Dermis blood vessel endothelial cell (primary cell): ENCODE data around the gene ABCB11. TPM values are rescaled to one million over a fixed set of nuclear protein-coding genes. Genes with fewer than 3 reads are reported as not detected.
A peak's percentile ranks its signal among the peaks of the same experiment; 100 is the strongest.

ENCODE experiments used
- DNase-seq: peaks from one replicate; pipeline ENCODE4 v3.0.0; 2010
- total RNA-seq: library from RNA; depleted of rRNA; stranded (reverse); fragments of >200 nt; gene quantifications from 2 replicates; pipeline ENCODE4 v1.2.3, GENCODE V29; 2014

Gene ABCB11
- total RNA-seq, 1 donor from 2014 or later: under 0.01 TPM

DNA sequence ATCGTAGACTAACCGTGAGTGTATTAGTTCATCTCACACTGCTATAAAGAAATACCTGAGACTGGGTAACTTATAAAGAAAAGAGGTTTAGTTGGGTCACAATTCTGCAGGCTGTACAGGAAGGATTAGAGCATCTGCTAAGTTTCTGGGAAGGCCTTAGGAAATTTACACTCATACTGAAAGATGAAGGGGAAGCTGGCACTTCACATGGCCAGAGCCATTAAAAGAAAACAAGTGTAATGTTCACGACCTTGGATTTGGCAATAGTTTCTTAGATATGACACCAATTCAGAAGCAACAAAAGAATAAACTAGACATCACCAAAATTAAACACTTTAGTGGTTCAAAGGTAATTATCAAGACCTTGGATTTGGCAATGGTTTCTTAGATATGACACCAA lies 23.8 kb downstream of the ABCB11 start:
- no peak for DNase-seq

- no peak for DNase-seq
Observed at GRCh38 chr2:169006665-169007064, 24.5 kb downstream of the ABCB11 start.

DNA sequence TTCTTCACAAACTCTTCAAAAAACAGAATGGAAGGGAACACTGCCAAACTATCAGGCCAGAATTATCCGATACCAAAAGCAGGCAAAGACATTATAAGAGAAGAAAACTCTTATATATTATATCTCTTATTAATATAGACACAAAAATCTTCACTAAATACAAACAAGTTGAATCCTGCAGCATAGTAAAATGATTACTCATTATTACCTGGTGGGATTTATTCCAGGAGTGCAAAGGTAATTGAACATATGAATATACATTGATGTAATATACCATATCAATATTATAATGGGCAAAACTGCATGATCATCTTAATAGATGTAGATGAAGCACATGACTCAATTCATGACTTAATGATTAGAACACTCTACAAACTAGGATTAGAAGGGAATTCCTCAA lies 25.1 kb downstream of the ABCB11 start:
- no peak for DNase-seq

- no peak for DNase-seq
Observed at GRCh38 chr2:169005080-169005598, 26.0 kb downstream of the ABCB11 start.

DNA sequence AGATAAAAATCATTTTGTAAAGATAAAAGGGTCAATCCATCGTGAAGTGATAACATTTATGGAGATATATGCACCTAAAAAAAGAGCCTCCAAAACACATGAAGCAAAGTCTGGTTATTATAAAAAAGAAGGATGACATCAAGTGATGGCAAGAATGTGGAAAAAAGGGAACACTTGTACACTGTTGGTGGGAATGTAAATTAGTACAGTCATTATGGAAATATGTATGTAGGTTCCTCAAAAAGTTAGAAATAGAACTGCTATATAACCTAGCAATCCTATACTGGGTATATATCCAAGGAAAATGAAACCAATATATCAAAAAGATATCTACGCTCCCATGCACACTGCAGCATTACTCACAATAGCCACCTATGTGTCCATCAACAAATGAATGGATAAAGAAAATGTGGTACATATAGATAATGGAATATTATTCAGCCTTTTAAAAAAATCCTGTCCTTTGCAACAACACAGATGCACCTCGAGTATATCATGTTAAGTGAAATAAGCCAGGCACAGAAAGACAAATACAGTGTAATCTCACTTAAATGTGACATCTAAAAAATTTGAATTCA lies 28.9 kb downstream of the ABCB11 start:
- no peak for DNase-seq

- peak; percentile 65 for DNase-seq
Observed at GRCh38 chr2:169001116-169001815, 29.9 kb downstream of the ABCB11 start.

DNA sequence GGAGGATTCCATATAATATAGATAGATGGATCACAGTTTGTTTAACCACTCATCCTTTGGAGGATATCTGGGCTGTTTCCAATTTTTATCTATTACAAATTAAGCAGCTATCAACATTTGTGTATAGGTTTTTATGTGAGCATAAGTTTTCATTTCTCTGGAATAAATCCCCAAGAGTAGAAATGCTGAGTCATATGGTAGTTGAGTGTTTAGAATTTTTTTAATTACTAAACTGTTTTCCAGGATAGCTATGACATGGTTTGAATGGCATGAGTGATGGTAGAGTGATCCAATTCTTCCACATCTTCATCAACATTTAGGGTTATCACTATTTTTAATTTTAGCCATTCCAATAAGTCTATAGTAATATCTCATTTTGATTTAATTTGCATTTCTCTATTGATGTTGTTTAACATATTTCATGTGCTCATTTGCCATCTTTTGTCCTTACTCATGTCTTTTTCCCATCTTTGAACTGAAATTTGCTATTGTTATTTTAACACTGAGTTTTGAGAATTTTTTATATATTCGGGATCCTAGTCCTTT lies 31.4 kb downstream of the ABCB11 start:
- DNase-seq: no peak

DNA sequence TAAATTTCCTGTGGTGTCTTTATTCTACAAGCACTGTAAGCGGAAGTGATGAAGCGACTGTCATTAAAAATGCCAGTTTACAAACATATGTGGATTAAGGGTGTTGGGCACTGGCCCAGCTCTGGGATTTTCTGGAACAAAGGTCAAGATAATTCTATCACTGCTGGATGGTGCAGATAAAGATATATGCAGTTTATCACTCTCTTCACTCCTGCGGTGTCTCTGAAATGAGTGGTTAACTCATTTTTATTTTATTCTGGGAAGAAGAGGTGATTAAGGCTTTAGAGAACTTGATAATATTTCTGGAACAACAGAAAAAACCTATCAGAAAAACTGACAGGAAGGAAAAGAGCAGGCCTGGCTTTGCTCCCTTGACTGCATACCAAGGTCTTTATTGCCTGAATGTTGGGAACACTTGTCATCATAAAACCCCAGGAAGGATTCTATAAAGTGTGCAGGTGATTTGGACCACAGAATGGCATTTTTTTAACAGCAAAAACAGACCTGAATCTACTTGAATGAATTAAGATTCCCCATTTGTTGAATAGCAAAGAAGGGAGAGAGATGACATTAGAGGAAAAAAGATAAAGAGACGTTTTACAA lies 32.4 kb downstream of the ABCB11 start:
- peak; percentile 36 for DNase-seq

DNA sequence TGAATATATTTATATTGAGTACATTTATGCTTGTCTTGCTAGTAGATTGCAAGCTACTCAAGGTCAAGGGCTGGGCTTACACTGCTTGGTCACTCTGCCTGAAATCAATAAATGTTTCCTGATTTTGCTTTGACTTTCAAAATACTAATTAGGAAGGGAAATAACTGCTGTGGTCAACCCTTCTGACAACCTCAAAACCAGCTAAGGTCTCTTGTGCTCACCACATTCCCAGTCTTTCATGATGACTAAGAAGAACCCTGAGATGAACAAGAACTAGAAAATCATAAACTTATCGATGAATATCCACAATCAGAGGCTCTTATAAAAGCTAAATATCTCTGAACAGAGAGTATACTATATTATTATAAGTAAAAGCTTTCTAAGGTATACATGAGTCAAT lies 33.3 kb downstream of the ABCB11 start:
- no peak for DNase-seq

GRCh38 chr2:168997118-168997521 lies 34.0 kb downstream of the ABCB11 start:
- no peak for DNase-seq

GRCh38 chr2:168995744-168996143 lies 35.4 kb downstream of the ABCB11 start:
- DNase-seq: peak; percentile 26

GRCh38 chr2:168993538-168993937 lies 37.6 kb downstream of the ABCB11 start:
- peak; percentile 43 for DNase-seq

DNA sequence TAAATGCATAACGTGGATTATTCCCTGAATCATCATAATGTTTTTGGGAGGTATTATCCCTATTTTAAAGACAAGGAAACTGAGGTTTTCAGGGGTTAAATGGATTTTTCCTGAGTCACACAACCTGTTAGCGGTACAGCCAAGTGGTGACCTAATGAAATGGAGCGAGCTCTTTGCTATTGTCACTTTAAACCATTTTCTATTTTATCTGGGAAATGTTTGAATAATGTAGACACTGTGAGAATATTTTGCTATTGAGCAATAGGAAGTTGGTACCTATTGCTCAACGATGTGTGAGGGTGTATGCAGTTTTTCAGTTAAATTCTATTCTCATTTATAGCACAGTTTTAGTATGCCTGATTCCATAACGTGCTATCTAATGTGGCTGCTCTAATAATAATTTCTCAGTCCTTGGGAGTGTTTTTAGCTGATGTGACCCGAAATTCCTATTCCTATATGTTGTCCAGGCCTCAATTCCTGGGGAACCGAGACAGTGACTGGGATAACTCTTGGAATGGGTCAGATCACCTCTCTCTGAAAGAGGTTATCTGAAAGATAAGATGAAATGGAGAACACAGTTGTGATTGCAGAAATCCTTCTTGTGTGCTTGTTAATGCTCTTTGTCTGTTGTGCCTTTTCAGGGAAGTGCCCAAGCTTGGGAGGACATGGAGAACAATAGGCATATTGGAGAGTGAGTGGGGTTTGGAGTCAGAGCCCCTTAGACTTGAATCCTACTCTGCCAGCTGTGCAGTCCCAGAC lies 38.4 kb downstream of the ABCB11 start:
- DNase-seq: peak; percentile 47

DNA sequence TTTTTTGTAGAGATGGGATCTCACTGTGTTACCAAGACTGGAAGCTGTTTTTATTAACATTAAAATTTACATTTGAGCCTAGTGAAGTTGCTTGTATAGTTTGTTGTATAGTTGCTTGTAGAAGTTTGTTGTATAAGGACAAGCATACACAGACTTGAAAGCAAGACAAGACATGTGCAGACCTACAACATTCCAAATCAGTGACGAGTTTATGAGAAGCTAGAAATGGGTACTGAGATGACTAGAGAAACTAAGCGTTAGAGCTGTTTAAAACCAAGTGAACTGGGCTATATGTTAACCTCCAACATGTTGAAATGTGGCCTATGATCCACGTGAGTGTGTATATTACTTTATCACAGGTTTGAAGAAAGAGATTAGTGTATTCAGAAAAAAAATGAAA lies 39.1 kb downstream of the ABCB11 start:
- no peak for DNase-seq

GRCh38 chr2:168988755-168989154 lies 42.4 kb downstream of the ABCB11 start:
- DNase-seq: no peak

DNA sequence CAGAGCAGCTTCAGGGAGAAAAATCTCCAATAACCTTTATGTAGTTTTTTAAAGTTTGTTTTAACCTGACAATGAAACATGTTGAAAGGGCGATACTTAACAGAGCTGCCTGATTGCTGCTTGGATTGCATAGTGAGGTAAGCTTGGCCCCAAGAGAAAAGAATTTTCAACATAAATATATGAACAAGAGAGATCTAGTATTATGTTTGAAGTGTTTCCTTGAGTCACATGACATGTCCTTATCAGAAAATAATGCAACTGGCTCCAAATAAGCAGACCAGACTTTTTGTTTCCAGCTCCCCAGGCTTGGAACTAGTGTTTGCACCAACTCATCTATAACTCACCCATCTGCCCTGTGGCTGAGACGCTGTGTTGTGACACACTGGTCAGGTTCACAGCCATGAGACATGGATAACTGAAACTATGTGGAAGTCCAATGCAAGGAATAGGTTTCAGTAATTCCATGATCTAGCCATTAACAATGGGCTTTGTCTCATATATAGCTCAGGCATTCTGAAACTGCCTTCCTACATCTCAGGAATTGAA lies 44.7 kb downstream of the ABCB11 start:
- no peak for DNase-seq

DNA sequence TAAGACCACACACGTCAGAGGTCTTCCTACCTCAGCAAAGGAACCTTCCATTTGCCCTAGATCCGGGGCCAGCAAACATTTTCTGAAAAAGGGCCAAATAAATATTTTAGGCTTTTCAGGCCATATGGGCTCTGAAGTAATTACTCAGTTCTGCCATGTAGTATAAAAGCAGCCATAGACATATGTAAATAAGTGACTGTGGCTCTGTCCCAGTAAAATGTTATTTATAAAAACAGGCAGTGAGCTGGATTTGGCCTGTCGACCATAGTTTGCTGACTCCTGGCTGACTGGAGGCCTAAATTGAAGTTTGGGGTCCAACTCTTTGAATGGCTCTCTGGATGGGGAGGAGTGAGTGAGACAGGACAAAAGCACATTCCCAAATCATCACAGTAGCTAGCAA lies 49.5 kb downstream of the ABCB11 start:
- no peak for DNase-seq

GRCh38 chr2:168978461-168978861 lies 52.7 kb downstream of the ABCB11 start:
- DNase-seq: no peak

DNA sequence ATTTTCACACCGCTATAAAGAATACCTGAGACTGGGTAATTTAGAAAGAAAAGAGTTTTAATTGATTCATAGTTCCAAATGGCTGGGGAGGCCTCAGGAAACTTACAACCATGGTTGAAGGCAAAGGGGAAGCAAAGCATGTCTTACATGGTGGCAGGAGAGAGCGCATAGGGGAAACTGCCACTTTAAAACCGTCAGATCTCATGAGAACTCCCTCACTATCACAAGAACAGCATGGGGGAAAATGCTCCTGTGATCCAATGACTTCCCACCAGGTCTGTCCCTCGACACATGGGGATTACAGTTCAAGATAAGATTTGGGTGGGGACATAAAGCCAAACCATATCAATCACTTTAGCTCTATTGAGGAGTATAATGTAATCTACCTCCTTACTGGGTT lies 53.5 kb downstream of the ABCB11 start:
- DNase-seq: no peak

- DNase-seq: no peak
Observed at GRCh38 chr2:168976034-168976654, 55.0 kb downstream of the ABCB11 start.

DNA sequence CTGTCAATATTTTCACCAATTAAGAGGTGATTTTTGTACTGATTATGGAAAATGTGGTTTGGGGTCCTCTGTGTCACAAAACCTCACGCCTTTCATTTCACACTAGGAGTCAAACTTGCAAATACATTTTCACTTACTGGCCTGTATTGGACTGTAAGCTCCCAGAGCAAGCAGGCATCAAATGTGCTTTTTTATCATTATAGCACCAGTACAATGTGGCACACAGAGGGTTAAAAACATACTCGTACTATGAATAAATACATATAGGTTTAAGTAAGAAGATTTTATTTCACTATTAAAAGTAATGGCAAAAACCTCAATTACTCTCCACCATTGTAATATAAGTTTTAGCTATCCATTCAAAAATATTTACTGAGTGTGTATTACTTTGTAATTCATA lies 56.7 kb downstream of the ABCB11 start:
- no peak for DNase-seq

GRCh38 chr2:168971261-168971660 lies 59.9 kb downstream of the ABCB11 start:
- no peak for DNase-seq
